SIG-M5 (cell line): ENCODE measurements around the gene PSMB8.

Source experiments
- DNase-seq: peaks from one replicate; lab custom pipeline; 2025; lab: John Stamatoyannopoulos, UW

Gene PSMB8

GRCh38 chr6:32792901-32793435, 50.9 kb downstream of the PSMB8 start:
- no peak for DNase-seq
